Left renal pelvis (tissue), 4 donors: ENCODE results near the gene MTCH1. TPM values are rescaled to one million over a fixed set of nuclear protein-coding genes. Genes with fewer than 3 reads are reported as not detected.
A peak's percentile ranks its signal among the peaks of the same experiment; 100 is the strongest.
"Not testable (repeated sequence)": the region's sequence is repeated elsewhere in the genome, so short reads cannot be mapped to it uniquely, and the experiment has no call there.

Experiments used
- DNase-seq, 4 donors: peaks; one replicate each; pipeline ENCODE4 v3.0.0-alpha.2; 2013; ENCODE audit warnings: low read depth in 4 of 4, low spot score in 3 of 4
- polyA plus RNA-seq, 4 donors: library from polyadenylated mRNA; unstranded; fragments of 120-200 nt; gene quantifications; one replicate each; pipeline ENCODE4 v1.2.1, GENCODE V29; 2013; ENCODE audit not compliant: insufficient read length in 4 of 4

MTCH1 gene
- polyA plus RNA-seq, 4 donors, result 139 to 181 (median 166) TPM

DNA sequence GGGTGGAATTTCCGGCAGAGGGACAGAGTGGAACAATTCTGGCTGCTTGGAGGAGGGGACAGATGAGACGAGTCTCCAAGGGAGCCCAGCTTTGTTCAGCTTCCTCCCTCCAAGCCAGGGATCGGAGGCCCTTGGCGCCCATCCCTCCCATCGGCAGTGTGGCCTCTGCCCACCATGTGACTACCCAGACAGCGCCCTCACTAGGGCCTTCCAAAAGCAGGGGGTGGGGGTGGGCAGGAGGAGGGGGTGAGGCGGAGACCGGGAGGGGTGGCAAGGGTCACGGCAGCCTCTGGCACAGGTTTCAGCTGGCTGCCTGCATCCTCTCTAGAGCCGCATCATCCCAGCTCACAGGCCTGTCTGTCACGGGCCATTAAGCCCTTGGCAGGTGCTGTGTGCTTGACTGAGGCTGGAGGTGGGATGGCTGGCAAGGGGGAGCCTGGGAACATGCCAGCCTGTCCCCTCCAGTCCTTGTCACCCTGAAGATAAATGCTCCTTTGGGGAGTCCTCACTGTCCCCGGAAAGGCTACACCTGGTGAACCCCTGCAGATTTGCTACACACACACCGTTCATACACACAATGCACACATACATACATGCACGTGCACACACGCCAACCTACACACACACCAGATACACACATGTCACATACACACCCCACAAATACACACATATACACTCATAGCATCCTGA, 13.2 kb upstream of the MTCH1 start:
- peak in 2 of 4 donors; percentile 71 to 85 for DNase-seq

DNA sequence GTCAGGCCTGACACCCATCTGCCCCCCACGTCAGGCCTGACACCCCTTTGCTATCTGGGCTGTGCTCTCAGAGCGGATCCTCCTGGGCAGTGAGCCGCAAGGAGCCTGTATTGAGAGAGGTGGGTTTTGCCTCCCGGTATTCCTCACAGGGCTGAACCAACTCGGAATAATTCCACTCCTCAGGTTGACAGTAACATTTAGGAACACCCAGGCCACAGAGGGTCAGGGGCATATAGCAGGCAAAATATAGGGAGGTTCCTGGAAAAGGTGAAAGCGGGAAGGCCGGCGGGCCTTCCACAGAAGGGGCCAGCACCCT, 12.7 kb upstream of the MTCH1 start:
- no peak for DNase-seq

- no peak for DNase-seq
These were observed 12.1 kb upstream of the MTCH1 start for GRCh38 chr6:36997811-36998722.

- DNase-seq, result not testable (repeated sequence)
These were observed 4.4 kb upstream of the MTCH1 start for GRCh38 chr6:36990401-36990800.

GRCh38 chr6:36989264-36989663, 3.3 kb upstream of the MTCH1 start:
- DNase-seq, result no peak

- no peak for DNase-seq
These were observed 680 bp upstream of the MTCH1 start for GRCh38 chr6:36986704-36987047.

- no peak for DNase-seq
These were observed 584 bp downstream of the MTCH1 start for GRCh38 chr6:36985417-36985807.

DNA sequence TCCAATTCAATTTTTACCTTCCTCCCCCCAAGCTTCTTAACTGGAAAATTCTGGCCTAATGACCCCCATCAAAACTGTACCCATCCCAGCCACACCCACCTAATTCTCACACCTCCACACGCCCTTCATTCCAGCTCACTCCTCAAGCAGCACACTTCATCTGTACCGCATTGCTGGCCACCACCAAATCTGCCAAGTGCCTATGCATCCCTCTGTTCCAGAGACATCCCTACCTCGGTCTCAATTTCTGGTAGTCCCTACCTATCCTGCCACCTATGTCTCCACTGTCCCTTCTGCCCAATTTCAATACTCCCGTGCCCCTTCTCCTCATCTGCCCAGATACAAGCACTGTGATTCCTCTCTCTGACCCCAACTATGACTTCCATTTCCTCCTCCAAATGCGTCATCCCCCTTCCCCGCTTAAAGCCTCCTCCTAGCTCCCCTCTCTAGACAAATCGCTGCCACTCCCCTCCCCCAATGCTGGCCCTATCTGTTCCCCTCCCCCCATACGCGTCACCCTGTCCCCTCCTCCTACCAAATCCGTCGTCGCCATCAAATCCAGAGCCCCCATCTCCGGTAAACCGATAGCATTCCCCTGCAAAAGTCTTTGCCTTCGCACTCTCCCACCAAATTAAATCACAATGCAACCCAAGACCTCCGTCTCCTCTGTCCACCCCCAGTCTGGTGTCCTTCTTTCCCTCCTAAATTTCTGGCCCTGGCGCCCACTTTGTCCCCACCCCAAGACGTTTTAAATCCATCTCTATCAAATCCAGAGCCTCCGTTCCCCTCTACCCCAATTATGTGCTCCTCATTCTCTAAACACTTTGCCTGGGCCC, 1.2 kb downstream of the MTCH1 start:
- no peak for DNase-seq

DNA sequence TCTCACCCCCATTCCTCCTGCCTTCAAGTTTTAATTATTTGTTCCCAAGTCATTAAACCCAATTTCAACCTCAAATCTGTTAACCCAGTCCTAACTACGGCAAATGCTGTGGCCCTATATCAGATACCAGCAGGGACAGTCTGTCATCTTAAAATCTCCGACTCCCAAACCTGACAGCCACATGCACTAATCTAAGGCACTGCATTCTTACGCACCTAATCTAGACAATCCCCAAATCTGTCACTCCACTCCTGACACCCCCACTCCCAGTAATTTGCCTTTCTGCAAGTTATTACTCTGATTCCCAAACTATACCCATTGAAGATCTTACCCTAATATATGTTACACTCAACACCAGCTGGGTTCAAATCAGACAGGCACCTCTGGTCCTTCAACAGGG, 2.5 kb downstream of the MTCH1 start:
- no peak for DNase-seq

- no peak for DNase-seq
These were observed 4.9 kb downstream of the MTCH1 start for GRCh38 chr6:36980876-36981619.

- DNase-seq, result no peak
These were observed 5.9 kb downstream of the MTCH1 start for GRCh38 chr6:36980129-36980528.

- DNase-seq, result no peak
These were observed 6.7 kb downstream of the MTCH1 start for GRCh38 chr6:36979347-36979742.

- DNase-seq, result no peak
These were observed 7.3 kb downstream of the MTCH1 start for GRCh38 chr6:36978421-36979346.

DNA sequence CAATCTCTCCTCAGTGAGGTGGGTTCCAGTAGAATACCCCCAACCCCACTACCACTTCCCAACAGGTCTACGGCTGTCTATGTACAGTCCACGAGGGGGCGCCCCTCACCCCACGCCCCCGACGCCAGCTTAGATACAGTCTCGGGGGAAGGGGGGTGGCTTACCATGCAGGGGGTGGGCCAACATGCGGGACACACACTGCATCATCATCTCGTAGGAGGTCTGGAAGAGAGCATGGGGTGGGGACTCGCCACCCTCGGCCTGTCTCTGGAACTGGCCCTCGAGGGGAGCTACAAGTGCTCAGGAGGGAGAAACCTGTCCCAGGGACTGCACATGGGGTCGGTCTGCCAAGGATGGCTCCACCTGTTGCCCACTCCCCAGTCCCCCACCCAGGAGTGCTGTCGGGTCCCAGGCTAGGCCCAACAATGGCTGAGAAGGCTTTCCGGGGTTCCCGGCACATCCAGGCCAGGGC, 8.5 kb downstream of the MTCH1 start:
- DNase-seq, result no peak

- no peak for DNase-seq
These were observed 9.1 kb downstream of the MTCH1 start for GRCh38 chr6:36976931-36977330.

- DNase-seq, result no peak
These were observed 9.5 kb downstream of the MTCH1 start for GRCh38 chr6:36976509-36976908.

DNA sequence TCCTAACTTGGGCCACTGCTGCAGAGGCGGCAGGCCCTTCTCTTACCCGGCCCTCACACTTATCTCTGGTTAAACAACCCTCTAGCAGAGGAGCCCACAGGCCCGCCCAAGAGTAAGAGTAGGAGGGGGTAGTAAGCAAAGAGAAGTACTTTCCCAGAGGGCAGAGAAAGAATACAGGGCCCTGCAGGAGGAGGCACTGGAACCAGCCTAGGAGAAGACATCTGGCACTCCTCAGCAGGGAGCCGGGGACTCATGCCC, 10.1 kb downstream of the MTCH1 start:
- DNase-seq, result no peak

GRCh38 chr6:36975231-36976006, 10.6 kb downstream of the MTCH1 start:
- no peak for DNase-seq

DNA sequence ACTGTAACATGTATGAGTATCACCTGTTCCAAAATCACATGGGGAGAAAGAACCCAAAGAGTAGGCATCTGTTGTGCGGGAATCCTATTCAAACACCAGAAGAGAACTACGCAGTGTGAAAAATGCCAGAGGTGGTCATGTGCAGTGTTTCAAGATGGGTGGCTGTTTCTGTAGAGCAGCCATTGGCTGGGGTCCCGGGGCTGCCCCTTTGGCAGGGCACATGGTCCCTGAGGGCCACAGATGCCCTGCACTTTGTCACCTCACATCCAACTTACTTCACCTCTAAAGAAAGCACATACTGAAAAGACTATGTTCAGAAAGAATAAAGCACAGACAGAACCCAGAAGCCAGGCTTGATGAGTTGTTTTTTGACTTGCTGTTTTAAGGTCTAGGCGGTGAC, 12.3 kb downstream of the MTCH1 start:
- no peak for DNase-seq
